H4 (cell line): ENCODE results near the gene DYNLT2. TPM values are rescaled to one million over a fixed set of nuclear protein-coding genes. Genes with fewer than 3 reads are reported as not detected.
A peak's percentile ranks its signal among the peaks of the same experiment; 100 is the strongest.

Source experiments
- DNase-seq: peaks from one replicate; pipeline ENCODE4 v3.0.0-alpha.2; 2015; ENCODE audit warnings: low spot score
- total RNA-seq: library from RNA; depleted of rRNA; stranded (reverse); fragments of >200 nt; shearing (Covaris generic); gene quantifications from 2 replicates; pipeline ENCODE4 v1.2.3, GENCODE V29; 2014; rRNA removed

DYNLT2 gene
- total RNA-seq, result 0.50 and 1.3 TPM in 2 replicates

GRCh38 chr6:169751242-169752073 is at the start of gene DYNLT2, which contains the start of gene ERMARD:
TSS of gene DYNLT2 (minus strand) at chr6:169751572. CDS start at chr6:169751458, 114 bp downstream.
TSS of gene ERMARD (plus strand) at chr6:169751622. CDS start at chr6:169751658, 36 bp downstream.
- DNase-seq, result peak; percentile 77

GRCh38 chr6:169800668-169801395 is 49.5 kb upstream of the DYNLT2 start:
- peak; percentile 74 for DNase-seq

GRCh38 chr6:169800116-169800667 is 48.8 kb upstream of the DYNLT2 start:
- no peak for DNase-seq

GRCh38 chr6:169799474-169799926 is 48.1 kb upstream of the DYNLT2 start:
- DNase-seq, result no peak

GRCh38 chr6:169798764-169799473 is 47.5 kb upstream of the DYNLT2 start:
- no peak for DNase-seq

- DNase-seq, result no peak
Measured at GRCh38 chr6:169795196-169795595, 43.8 kb upstream of the DYNLT2 start.

- no peak for DNase-seq
Measured at GRCh38 chr6:169794317-169795055, 43.1 kb upstream of the DYNLT2 start.

- no peak for DNase-seq
Measured at GRCh38 chr6:169793408-169793807, 42.0 kb upstream of the DYNLT2 start.

- no peak for DNase-seq
Measured at GRCh38 chr6:169792306-169793015, 41.1 kb upstream of the DYNLT2 start.

GRCh38 chr6:169791721-169792131 is 40.4 kb upstream of the DYNLT2 start:
- DNase-seq, result no peak

GRCh38 chr6:169789944-169790927 is 38.9 kb upstream of the DYNLT2 start:
- peak; percentile 39 for DNase-seq

- DNase-seq, result no peak
Measured at GRCh38 chr6:169789146-169789943, 38.0 kb upstream of the DYNLT2 start.

- no peak for DNase-seq
Measured at GRCh38 chr6:169788809-169789145, 37.4 kb upstream of the DYNLT2 start.

GRCh38 chr6:169787797-169788196 is 36.4 kb upstream of the DYNLT2 start:
- DNase-seq, result no peak

- no peak for DNase-seq
Measured at GRCh38 chr6:169786349-169786748, 35.0 kb upstream of the DYNLT2 start.

- no peak for DNase-seq
Measured at GRCh38 chr6:169785566-169785965, 34.2 kb upstream of the DYNLT2 start.

GRCh38 chr6:169784821-169785340 is 33.5 kb upstream of the DYNLT2 start:
- no peak for DNase-seq
